GM21381 (cell line): ENCODE data around the gene ZCCHC14.
"Not testable (repeated sequence)": the region's sequence is repeated elsewhere in the genome, so short reads cannot be mapped to it uniquely, and the experiment has no call there.

Experiments
- ATAC-seq: cut with Tn5 transposase; IDR thresholded peaks from one replicate; pipeline ENCODE4 v1.9.1; 2021; ENCODE audit warnings: mild to moderate bottlenecking, moderate library complexity; ENCODE audit not compliant: unreplicated experiment

Gene ZCCHC14

DNA sequence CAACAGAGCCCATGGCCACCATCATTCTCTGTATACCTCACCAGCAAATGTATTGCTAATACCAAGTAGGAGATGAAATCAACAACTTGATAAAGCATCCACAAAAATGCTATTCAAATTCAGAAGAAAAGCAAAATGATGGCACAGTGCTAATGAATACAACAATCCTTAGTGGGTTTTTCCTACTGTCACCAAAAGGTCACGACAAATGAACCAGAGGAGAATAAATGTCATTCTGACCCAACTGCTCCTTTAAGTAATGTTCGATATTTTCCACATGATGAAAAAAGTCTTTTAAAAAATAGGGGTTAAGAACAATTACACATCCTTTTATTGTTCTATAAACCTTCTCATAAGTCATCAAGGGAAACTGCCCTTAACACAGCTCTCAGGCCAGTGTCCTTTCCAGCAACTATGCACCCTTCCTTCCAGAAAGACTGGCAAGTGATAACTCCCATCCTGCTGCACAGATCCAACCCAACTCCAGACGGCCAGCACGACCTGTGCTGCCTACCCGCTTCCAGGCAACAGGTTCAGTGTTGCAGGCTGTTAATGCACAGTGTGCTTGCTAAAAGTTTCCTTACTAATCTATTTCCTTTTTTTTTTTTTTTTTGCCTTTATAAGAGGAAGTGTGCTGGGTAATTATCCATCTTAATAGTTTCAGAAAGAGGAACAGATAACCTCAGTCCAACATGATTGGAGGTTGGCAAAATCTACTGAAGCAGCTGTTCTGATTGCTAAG is 124.6 kb downstream of the ZCCHC14 start:
- ATAC-seq, result no peak

DNA sequence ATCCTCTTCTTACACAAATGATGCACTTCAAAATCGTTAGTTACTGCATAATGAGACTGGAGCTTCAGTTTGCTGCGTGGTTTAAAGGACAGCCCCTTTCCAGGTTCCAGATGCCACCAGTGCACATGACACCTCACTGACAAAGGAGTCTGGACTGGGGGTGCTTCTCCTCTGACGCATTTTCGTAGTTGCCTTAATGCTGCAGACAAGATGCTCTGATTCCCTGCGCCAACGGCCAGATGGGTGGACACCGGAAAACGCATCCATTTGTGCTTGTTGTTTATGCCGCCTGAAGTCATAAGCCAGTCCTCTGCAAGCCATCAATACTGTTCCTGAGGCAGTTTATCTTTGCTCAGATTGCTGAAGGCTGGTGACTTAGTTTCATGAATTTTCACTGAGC is 125.3 kb downstream of the ZCCHC14 start:
- ATAC-seq, result no peak

DNA sequence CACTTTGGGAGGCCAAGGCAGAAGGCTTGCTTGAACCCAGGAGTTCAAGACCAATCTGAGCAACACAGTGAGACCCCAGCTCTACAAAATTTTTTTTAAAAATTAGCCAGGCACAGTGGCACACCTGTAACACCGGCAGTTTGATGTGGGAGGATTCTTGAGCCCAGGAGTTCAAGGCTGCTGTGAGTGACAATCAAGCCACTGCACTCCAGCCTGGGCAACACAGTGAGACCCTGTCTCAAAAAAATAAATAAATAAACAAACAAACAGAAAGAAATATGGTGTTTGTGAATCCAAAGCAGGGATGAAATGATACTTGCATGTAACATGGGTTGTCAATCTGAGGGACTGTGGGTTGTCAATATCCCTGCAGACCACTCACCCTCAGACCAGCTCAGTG is 125.9 kb downstream of the ZCCHC14 start:
- no peak for ATAC-seq

DNA sequence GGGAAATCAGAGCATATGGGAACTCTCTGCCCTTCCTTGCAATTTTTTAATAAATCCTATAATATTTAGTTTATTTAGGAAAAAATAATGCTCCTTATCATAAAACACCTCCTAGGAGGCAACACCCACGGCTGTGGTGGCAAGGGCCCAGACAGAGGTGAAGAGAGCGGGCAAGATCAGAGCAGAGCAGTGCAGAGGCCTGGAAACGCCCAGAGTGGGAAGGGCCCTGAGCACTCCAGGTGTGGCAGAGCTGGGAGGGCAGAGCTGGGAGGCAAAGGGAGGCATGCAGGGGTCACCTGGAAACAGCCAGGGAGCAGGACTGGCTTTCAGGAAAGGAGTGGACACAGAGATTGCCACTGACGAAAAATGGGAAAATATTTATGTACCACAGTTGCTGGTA is 126.5 kb downstream of the ZCCHC14 start:
- no peak for ATAC-seq

DNA sequence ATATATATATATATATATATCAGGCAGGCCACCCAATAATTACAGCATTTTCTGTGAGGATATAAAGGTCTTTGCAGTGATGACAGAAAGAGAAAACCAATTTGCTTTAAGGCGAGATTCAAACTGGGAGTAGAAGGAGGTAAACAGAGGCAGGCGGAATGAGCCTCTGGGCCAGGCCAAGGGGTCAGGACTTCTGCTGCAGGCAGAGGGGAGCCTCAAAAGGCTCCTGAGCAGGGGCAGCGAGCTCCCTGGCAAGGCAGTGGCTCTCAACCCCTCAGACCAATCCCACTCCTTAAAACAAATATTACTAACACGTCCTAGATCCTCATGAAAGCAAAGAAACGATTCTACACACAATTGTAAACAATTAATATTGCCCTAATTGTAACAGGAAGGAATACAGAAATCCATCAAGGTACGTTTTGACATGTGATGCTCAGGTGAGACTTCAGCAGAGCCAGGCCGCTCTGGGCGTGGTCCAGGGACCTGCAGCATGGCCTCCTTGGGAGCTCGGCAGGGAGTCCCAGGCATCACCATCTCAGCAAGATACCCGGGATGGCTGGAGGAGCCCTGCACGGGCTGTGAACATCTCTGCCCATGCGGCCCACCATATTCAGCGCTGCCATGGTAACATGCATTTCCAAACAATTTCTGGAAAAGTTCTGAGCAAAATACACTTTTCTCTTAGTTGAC is 127.7 kb downstream of the ZCCHC14 start:
- ATAC-seq, result no peak

DNA sequence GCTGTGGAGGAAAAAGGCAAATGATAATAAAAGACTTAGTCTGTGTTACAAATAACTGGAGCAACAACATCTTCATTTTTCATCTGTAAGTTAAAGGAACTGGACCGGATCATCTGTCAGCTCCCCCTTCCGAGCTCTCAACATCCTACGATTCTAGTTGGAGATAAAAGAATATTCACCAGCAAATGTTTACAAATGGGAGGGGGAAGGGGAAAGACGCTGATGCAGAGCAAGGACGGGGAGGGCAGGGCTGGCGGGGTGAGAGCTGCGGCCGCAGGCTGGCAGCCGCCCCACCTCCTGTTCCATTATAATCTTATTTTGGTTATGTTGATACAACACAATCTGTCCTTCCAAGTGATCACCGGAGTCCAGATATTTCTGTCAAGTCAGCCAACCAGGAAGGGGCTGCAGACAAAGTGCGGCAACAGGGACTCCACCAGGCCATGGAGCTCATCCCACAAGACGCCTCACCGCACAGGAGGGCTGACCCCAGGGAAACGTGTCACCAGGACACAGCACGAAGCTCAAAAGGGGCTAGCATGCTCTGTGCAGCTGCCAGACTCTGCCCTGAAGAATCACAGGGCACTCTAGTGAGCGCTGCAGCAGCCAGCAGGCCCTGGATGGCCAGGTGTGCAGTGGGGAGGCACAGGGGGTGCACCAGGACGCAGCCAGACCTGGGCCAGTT is 128.9 kb downstream of the ZCCHC14 start:
- ATAC-seq, result no peak

DNA sequence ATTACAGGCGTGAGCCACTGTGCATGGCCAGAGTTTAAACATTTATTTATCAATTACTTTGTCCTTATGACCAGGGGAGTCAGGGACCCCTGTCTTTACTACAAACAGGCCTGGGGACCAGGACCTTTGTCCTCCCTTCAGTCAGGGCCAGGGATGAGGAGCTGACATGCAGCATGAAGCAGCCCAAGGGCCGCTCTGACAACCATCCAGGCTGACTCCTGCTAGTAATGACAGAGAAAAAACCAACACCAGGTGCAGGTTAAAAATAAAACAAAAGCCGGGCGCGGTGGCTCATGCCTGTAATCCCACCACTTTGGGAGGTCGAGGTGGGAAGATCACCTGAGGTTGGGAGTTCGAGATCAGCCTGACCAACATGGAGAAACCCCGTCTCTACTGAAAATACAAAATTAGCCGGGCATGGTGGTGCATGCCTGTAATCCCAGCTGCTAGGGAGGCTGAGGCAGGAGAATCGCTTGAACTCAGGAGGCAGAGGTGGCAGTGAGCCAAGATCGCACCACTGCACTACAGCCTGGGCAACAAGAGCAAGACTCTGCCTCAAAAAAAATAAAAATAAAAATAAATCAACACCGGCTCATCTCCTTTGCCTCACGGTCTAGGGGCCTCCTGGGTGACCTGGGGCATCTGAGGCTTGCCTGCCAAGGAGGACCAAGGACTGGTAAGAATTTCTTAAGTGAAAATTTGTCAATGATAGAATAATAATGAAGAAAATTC is 129.8 kb downstream of the ZCCHC14 start:
- not testable (repeated sequence) for ATAC-seq

DNA sequence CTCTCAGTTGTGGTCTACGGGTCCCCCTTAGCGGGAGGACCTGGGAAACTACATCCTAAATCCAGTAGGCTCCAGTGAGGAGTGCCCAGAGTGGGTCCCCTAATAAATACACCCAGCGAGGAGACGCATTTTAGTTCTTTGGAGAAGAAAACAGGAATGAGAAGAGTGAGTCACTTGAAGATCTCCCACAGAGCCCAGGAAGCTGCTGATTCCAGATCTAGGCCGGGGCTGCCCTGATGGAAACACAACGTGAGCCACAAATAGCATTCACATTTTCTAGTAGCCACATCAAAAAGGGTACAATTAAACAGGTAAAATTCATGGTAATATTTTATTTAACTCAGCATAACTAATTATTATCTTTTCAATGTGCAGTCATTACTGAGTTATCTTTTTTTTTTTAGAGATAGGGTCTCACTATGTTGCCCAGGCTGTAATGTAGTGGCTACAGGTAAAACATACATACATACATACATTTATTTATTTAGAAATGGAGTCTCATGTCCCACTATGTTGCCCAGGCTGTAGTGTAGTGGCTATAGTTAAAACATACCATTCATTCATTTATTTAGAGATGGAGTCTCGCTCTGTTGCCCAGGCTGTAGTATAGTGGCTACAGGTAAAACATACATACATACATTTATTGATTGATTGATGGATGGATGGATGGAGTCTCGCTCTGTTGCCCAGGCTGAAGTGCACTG is 130.8 kb downstream of the ZCCHC14 start:
- ATAC-seq, result no peak

DNA sequence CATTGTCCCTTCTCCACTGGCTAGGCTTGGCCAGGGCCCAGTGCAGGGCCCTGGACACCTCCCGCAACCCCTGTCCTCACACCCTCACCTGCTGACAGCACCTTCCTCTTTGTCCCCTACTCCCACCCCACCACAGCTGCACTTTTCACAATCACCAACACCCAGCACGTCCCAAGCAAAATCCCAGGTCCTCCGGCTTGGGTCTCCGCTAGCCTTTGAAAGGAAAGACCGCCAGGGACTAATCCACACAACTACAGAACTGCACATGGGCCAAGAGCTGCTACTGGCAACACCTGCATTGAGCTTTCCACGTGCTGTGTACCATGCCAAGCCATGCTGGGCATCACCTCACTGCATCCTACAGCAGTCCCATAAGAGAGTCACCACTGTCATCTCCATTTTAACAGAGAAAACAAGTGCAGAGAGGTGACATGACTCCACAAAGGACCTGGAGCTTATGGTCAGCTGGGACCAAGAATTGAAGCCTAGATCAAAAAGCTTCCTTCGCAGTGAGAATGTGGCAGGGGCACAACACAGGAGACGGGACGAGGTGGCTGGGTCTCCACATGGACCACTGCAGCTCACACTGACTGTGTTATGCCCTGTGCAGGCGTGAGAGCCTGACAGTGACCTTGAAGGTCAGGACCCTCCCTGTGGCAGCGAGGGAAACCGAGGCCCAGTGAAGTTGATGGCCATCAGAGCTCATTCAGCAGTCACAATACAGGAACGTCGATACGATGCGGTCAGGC is 131.8 kb downstream of the ZCCHC14 start:
- no peak for ATAC-seq

DNA sequence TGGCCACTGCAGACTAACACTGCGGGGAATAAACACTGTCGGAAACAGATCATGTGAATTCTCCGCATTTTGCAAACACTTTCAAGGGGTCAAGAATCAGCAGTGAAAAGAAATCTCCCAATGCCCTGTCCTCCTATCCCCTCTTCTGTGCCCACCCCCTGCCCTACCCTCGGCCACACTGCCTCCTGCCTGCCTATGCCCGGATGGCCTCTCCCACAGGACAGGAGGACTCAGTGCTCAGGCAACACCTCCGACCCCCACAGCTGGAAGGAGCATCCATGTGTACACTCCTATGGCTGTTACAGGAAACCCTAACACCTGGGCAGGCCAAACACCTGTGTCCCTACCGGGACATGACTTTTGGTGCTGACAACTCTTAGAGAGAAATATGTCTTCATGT is 133.7 kb downstream of the ZCCHC14 start:
- no peak for ATAC-seq

DNA sequence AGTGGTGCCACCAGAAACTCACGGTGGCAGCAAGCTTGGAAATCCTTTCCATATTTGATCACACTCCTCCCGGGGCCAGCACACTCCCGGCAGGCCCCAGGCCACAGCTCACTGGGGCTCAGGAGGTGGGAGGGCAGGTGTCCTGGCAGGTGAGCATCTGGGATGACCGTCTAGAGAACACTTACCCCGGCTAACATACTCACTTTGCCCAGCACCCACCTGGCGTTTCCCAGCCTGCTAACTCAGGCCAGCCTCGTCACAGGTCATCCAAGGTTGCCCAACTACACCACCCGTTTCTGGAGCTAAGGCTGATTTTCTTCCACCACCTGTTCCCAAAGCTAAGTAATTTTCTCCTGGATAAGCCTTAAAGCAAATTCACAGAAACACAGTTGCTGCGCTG is 134.1 kb downstream of the ZCCHC14 start:
- no peak for ATAC-seq

DNA sequence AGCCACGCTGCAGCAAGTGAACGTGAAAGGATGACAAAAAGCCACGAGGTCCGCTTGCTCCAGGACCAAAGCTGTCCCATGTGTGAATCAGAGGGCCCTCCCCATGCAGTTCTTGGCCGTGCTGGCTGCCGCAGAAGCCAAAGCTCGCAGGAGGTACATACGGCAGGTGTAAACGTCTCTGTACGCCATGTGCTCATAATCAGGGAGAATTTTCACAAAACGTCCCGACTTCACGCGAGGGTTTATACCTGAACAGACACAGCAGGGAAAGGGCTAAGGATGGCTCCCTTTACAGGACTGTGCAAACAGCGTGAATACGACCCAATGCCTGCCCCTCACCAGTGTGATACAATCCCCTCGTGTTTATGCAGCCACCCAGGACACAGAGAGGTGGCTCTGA is 134.6 kb downstream of the ZCCHC14 start:
- no peak for ATAC-seq

DNA sequence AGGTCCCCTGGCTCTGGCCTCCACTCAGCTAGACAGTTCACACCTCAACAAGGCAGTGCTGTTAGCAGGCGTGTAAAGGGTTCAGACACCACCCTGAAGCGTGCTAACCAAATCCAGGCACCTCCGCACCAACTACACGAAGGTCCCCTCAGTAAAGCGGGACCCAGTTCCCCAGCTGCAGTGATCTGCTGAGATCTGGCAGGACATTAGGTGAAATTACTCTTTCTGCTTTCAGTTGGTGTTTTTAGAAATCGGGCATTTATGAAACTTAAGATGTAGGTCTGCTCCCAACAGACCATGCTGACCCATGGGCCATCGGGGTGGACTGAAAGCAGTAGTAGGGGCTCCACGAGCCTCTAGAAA is 136.4 kb downstream of the ZCCHC14 start:
- ATAC-seq, result no peak
